Measurements from ENCODE around the gene GALNT17.

Gene GALNT17

DNA sequence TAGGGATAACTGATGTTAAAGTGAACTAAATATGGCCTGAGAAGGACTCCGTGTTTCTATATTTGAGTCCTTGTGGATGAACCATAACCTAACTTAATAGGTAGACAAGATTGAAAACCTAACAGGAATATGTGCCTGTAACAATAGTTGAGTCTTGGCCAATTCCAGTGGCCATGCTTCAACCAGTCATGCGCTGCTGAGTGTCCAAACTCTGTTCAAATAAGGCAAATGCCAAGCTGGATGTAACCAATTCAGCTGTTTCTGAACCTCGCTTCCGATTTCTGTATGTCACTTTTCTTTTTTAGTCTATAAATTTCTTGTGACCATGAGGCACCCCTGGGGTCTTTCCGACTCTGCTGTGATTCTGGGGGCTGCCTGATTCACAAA lies 608.2 kb downstream of the GALNT17 start:
- DNase-seq (ENCODE audit: low read depth in 3 of 3) = no peak

DNA sequence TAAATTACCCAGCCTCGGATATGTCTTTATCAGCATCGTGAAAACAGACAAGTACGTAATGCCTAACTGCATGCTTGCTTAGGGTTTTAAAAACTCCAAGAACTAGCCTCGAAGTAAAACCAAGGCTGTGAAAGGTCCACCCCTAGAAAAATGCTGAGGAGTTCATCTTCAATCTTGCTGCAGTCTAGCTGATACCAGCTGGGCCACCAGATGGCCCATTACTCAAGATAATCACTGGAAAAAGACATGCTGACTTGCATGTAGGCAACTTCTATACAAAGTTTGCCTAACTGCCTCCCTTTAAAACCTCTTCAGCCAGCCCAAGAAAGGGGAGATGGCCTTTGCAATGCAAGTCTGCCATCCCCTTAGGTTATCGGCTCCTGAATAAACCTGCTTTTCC lies 614.1 kb downstream of the GALNT17 start:
- DNase-seq (ENCODE audit: low read depth in 3 of 3) = no peak

DNA sequence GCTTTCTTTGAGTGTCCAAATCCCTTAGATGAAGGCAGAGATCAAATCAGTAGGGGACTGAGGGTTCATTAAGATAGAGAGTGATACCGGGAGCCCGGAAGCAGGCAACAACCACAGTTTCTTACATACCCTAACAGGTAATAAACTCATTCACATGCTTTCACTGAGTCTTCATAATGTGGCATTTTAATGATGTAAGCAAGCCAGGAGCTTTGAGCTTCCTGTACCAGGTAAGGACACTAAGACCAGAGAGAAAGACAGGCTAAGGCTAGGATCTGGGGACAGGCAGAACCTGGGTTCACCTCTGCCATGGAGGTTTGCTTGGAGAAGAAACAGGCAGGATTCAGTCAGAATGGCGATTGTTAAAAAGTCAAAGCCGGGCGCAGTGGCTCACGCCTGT lies 618.3 kb downstream of the GALNT17 start:
- DNase-seq (ENCODE audit: low read depth in 3 of 3) = no peak

DNA sequence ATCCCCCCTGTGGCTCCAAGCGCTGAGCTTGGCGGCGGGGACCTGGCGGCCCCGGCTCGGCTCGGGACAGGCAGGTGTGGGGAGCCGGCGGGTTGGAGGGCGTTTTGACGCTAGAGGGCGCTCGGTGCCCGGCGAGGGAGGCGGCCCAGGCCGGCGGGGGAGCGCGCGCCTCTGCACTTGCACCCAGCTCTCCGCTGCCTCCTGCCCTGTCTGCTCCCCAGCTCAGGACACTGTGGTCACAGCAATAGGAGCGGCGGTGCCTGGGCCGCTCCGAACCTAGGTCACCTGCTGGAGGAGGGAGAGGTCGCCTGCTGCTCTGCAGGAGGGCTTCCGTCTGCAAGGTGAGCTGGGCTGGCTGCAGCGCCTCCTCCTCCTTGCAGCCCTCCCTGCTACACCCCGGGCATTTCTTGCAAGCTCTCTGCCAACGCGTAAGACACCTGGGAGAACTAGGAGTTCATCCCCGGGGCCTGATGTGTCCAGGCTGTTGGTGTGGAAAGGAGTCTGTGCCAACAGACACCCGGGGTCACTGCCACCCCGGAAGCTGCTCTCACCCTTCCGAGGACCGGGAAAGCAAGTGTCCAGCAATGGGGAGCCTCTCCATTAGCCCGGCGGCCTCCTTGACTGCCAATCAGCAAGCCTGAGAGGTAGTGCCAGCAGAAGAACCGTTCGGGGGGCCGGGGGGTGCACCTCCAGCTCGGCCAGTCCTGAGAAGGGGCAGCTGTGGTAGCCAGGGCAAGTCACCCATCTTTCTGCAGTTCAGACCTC lies 620.4 kb downstream of the GALNT17 start:
- peak in 2 of 3 donors; percentile 8 to 54 for DNase-seq (ENCODE audit: low read depth in 3 of 3)

DNA sequence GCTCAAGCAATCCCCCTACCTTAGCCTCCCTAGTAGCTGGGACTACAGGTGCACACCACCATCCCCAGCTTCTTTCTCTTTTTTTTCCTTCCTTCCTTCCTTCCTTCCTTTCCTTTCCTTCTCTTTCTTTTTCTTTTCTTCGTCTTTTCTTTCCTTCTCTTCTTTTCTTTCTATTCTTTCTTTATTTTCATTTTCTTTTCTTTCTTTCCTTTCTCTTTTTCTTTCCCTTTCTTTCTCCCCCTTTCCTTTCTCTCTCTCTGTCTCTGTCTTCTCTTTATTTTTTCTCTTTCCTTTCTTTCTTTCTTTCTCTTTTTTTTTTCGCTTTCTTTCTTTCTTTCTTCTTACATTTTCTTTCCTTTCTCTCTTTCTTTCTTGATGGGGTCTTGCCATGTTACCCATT lies 621.3 kb downstream of the GALNT17 start:
- DNase-seq (ENCODE audit: low read depth in 3 of 3) = no peak

DNA sequence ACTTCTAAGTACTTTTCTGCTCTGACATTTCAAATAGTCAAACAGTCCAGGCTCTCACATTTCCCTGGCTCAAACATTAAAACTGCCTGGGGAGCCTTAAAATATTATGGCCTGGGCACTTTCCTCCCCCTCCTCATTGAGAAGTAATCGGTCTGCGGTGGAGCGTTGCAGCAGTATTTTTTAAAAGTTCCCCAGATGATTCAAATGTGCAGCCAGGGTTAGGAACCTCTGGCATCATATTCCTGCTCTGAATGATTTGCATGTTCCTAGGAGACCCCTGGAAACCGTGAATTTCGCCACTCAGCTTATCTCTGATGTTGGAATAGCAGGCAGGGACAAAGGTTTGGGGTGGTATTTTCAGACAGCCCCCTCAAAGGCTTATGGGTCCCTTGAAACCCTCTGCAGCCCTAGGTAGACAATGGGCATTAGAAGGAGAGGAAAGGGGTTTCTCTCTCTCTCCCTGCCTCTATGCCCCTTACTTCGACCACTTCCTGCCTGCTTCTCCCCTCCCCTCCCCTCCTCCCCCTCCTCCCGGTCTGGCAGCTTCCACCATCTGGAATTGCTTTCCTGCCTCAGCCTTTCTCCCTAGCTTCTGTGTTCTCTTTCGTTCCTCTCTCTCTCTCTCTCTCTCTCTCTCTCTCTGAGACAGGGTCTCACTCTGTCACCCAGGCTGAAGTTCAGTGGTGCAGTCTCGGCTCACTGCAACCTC lies 622.2 kb downstream of the GALNT17 start:
- no peak for DNase-seq (ENCODE audit: low read depth in 3 of 3)

DNA sequence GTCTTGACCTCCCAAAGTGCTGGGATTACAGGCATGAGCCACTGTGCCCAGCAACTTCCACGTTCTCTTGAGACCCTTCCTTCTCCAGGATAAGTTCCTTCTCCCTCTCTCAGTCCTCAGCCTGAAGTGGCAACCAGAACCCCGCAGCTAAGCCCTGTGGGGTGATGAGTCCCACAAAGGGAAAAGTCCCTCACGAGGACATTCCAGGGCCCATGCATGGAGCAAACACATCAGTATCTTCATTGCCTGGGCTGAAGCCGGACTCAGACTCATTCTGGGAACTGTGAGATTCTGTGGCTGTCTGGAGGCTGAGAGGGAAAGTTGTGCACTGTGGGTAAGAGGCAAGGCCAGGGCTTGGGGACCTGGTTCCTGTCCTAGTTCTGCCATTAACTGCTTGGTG lies 622.9 kb downstream of the GALNT17 start:
- DNase-seq (ENCODE audit: low read depth in 3 of 3) = no peak

DNA sequence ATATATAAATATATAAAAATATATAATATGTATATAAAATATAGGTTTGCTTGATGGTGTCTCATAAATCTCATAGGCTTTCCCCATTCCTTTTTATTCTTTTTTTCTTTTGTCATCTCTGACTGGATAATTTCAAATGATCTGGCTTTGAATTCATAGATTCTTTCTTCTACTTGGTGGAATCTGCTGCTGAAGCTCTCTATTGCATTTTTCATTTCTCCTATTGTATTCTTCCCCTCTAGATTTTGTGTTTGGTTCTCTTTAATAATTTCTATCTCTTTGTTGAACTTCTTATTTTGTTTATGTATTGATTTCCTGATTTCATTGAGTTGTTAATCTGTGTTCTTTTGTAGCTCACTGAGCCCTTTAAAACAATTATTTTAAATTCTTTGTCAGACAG lies 629.4 kb downstream of the GALNT17 start:
- DNase-seq (ENCODE audit: low read depth in 3 of 3) = no peak
